ENCODE results near the gene SFTPA1.
"Not testable (repeated sequence)": the region's sequence is repeated elsewhere in the genome, so short reads cannot be mapped to it uniquely, and the experiment has no call there.

SFTPA1 gene

DNA sequence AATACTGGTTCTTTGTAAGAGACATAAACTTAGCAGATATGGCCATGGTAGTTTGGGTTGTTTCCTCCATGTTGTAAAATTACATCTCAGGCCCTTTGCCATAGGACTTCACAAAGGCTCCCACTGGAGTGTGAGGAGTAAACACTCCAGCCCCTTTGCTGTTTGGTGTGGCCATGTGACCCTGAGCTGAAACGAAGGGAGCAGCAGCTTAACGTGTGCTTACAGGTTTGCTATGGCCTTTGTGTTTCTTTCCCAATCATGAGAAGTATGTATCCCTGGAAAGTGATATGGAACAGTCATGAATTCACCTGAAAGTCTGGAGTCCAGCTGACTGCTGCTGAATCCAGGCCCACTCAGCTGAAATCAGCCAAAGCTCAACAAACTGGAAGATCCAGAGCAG is 23.8 kb upstream of the SFTPA1 start:
- Histone ChIP-seq H3K27ac (ENCODE audit: low read length) (no peak overlapping the region), H2AFZ (ENCODE audit: low read depth, low read length) (no peak overlapping the region), H3K27me3 (ENCODE audit: insufficient read depth, low read length, poor library complexity) (peaks cover 11% of the 10 kb centered on the region), H3K4me2 (ENCODE audit: insufficient read depth, low read length) (no peak overlapping the region), H3K4me1 (ENCODE audit: insufficient read depth, low read length) (no peaks in the 10 kb centered on the region), H3K36me3 (ENCODE audit: insufficient read depth, low read length) (no peaks in the 10 kb centered on the region), H3K79me2 (ENCODE audit: insufficient read depth, low read length) (no peaks in the 10 kb centered on the region), H3K4me3 (ENCODE audit: low read depth in 1 of 2, low read length in 2 of 2) (no peak overlapping the region), H3K9ac (ENCODE audit: low read depth, low read length) (no peak overlapping the region), H3K9me3 (ENCODE audit: insufficient read depth, low read length, severe bottlenecking) (no peaks in the 10 kb centered on the region), H4K20me1 (ENCODE audit: insufficient read depth, low read length) (no peaks in the 10 kb centered on the region; the same call in 1 of the 2 replicates)
- DNase-seq (no peak), ATAC-seq (ENCODE audit: insufficient read depth, low read depth) (no peak)
- TF ChIP-seq CTCF (IDR thresholded peaks at IDR 0.05; ENCODE audit: borderline replicate concordance, extremely low read depth, low read length, poor library complexity, severe bottlenecking) (no peak), EZH2 (IDR thresholded peaks at IDR 0.05; ENCODE audit: borderline replicate concordance, low read depth, low read length, severe bottlenecking) (no peak)

- H3K4me3 ChIP-seq (ENCODE audit: low read depth in 1 of 2, low read length in 2 of 2): no peak overlapping the region
- no peaks in the 10 kb centered on the region for H3K9me3 ChIP-seq (ENCODE audit: insufficient read depth, low read length, severe bottlenecking)
- no peaks in the 10 kb centered on the region; the same call in 1 of the 2 replicates for H4K20me1 ChIP-seq (ENCODE audit: insufficient read depth, low read length)
- no peak for TF ChIP-seq EZH2 (IDR thresholded peaks at IDR 0.05; ENCODE audit: borderline replicate concordance, low read depth, low read length, severe bottlenecking)
- no peak for TF ChIP-seq CTCF (IDR thresholded peaks at IDR 0.05; ENCODE audit: borderline replicate concordance, extremely low read depth, low read length, poor library complexity, severe bottlenecking)
- no peak overlapping the region for H2AFZ ChIP-seq (ENCODE audit: low read depth, low read length)
- no peak overlapping the region for H3K9ac ChIP-seq (ENCODE audit: low read depth, low read length)
- H3K36me3 ChIP-seq (ENCODE audit: insufficient read depth, low read length): no peaks in the 10 kb centered on the region
- H3K4me2 ChIP-seq (ENCODE audit: insufficient read depth, low read length): no peak overlapping the region
- no peak overlapping the region for H3K27ac ChIP-seq (ENCODE audit: low read length)
- H3K4me1 ChIP-seq (ENCODE audit: insufficient read depth, low read length): no peaks in the 10 kb centered on the region
- ATAC-seq (ENCODE audit: insufficient read depth, low read depth): no peak
- peaks cover 11% of the 10 kb centered on the region for H3K27me3 ChIP-seq (ENCODE audit: insufficient read depth, low read length, poor library complexity)
- H3K79me2 ChIP-seq (ENCODE audit: insufficient read depth, low read length): no peaks in the 10 kb centered on the region
- DNase-seq: no peak
Observed at GRCh38 chr10:79588800-79589199, 21.9 kb upstream of the SFTPA1 start.

DNA sequence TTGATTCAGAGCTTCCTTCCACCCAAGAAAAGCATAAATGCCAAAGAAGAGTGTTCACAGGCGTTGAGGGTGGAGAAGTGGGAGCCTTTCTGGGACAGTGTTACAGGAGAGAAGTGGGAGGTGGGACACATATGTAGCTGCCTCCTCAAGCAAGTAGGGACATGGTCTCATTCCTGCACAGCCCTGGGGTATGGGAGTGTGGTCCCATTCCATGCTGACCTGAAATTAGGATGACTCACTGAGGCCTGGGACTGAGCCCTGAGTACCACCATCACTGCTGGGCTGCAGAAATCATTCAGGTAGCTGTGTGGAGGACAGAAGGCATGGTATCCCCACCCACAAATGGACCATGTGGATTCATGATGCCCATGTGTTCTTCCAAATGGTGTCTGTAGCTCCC is 17.4 kb upstream of the SFTPA1 start:
- Histone ChIP-seq H3K4me1 (ENCODE audit: insufficient read depth, low read length) (no peaks in the 10 kb centered on the region), H3K9me3 (ENCODE audit: insufficient read depth, low read length, severe bottlenecking) (peaks cover 8% of the 10 kb centered on the region), H3K4me3 (ENCODE audit: low read depth in 1 of 2, low read length in 2 of 2) (no peak overlapping the region), H3K27ac (ENCODE audit: low read length) (no peak overlapping the region), H3K9ac (ENCODE audit: low read depth, low read length) (no peak overlapping the region), H3K36me3 (ENCODE audit: insufficient read depth, low read length) (no peaks in the 10 kb centered on the region), H3K79me2 (ENCODE audit: insufficient read depth, low read length) (no peaks in the 10 kb centered on the region), H3K4me2 (ENCODE audit: insufficient read depth, low read length) (no peak overlapping the region), H2AFZ (ENCODE audit: low read depth, low read length) (no peak overlapping the region), H3K27me3 (ENCODE audit: insufficient read depth, low read length, poor library complexity) (peaks cover 6% of the 10 kb centered on the region), H4K20me1 (ENCODE audit: insufficient read depth, low read length) (no peaks in the 10 kb centered on the region)
- ATAC-seq (ENCODE audit: insufficient read depth, low read depth) (no peak), DNase-seq (no peak)
- TF ChIP-seq EZH2 (IDR thresholded peaks at IDR 0.05; ENCODE audit: borderline replicate concordance, low read depth, low read length, severe bottlenecking): no peak
- no peak for TF ChIP-seq CTCF (IDR thresholded peaks at IDR 0.05; ENCODE audit: borderline replicate concordance, extremely low read depth, low read length, poor library complexity, severe bottlenecking)

GRCh38 chr10:79594565-79594964 is 16.2 kb upstream of the SFTPA1 start:
- not testable (repeated sequence) for H3K9ac ChIP-seq (ENCODE audit: low read depth, low read length); H3K27ac ChIP-seq (ENCODE audit: low read length); H3K4me2 ChIP-seq (ENCODE audit: insufficient read depth, low read length); H3K4me3 ChIP-seq (ENCODE audit: low read depth in 1 of 2, low read length in 2 of 2); H3K4me1 ChIP-seq (ENCODE audit: insufficient read depth, low read length); H3K79me2 ChIP-seq (ENCODE audit: insufficient read depth, low read length); H3K9me3 ChIP-seq (ENCODE audit: insufficient read depth, low read length, severe bottlenecking); H2AFZ ChIP-seq (ENCODE audit: low read depth, low read length); H4K20me1 ChIP-seq (ENCODE audit: insufficient read depth, low read length); ATAC-seq (ENCODE audit: insufficient read depth, low read depth); DNase-seq; H3K36me3 ChIP-seq (ENCODE audit: insufficient read depth, low read length); H3K27me3 ChIP-seq (ENCODE audit: insufficient read depth, low read length, poor library complexity)

All from DND-41 (cell line).